HepG2 (cell line): ENCODE results near the gene DCTN4.

Source experiments
- EZH2 ChIP-seq: conservative IDR thresholded peaks from 2 replicates; pipeline ENCODE4 v1.6.1; 2012; ENCODE audit warnings: mild to moderate bottlenecking, low read depth, low read length, moderate library complexity
- ZFP62 ChIP-seq: sonication (generic); formaldehyde crosslinking; IDR thresholded peaks from 2 replicates; pipeline ENCODE4 v1.4.0; 2020; ENCODE audit warnings: missing genetic modification reagents
- ZNF543 ChIP-seq: sonication (generic); formaldehyde crosslinking; IDR thresholded peaks from 2 replicates; pipeline ENCODE4 v1.4.0; 2020; ENCODE audit warnings: mild to moderate bottlenecking, missing genetic modification reagents
- TF ChIP-seq, protein P1 (sequence below), 2 experiments: IDR thresholded peaks; 2 replicates each; pipeline ENCODE4 v1.6.1; 2011 to 2012; ENCODE audit warnings: low read length in 2 of 2, borderline replicate concordance in 1 of 2, low read depth in 1 of 2, mild to moderate bottlenecking in 1 of 2, moderate library complexity in 1 of 2
- TF ChIP-seq, protein P2 (sequence below): IDR thresholded peaks from 2 replicates; pipeline ENCODE4 v1.6.1; 2016; ENCODE audit warnings: low read depth, control low read depth
- TF ChIP-seq, protein P3 (sequence below): sonication (generic); formaldehyde crosslinking; IDR thresholded peaks from 2 replicates; pipeline ENCODE4 v1.4.0; 2020; ENCODE audit warnings: mild to moderate bottlenecking, missing genetic modification reagents

DNA sequence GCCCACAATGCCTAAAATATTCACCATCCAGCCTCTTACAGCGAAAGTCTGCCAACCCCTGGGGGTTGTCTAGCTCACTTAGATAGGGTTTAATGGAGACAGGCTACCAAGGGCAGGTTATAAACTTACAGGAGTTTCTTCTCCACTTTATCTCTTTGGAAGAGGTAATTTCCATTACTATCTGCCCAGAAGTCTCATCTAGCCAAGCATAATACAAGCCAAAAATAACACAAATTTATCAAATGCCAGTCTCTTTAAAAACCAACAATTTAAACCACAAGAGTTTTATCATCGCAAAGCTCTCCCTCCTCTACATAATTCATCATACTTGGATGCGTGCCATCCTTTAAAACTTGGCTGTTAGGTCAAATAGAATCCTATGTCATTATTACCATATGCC, 64.2 kb downstream of the DCTN4 start:
- TF ChIP-seq, protein P1, sequence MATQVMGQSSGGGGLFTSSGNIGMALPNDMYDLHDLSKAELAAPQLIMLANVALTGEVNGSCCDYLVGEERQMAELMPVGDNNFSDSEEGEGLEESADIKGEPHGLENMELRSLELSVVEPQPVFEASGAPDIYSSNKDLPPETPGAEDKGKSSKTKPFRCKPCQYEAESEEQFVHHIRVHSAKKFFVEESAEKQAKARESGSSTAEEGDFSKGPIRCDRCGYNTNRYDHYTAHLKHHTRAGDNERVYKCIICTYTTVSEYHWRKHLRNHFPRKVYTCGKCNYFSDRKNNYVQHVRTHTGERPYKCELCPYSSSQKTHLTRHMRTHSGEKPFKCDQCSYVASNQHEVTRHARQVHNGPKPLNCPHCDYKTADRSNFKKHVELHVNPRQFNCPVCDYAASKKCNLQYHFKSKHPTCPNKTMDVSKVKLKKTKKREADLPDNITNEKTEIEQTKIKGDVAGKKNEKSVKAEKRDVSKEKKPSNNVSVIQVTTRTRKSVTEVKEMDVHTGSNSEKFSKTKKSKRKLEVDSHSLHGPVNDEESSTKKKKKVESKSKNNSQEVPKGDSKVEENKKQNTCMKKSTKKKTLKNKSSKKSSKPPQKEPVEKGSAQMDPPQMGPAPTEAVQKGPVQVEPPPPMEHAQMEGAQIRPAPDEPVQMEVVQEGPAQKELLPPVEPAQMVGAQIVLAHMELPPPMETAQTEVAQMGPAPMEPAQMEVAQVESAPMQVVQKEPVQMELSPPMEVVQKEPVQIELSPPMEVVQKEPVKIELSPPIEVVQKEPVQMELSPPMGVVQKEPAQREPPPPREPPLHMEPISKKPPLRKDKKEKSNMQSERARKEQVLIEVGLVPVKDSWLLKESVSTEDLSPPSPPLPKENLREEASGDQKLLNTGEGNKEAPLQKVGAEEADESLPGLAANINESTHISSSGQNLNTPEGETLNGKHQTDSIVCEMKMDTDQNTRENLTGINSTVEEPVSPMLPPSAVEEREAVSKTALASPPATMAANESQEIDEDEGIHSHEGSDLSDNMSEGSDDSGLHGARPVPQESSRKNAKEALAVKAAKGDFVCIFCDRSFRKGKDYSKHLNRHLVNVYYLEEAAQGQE (IDR thresholded peaks at IDR 0.05; ENCODE audit: borderline replicate concordance in 1 of 2, low read depth in 1 of 2, low read length in 2 of 2), result no peak
- TF ChIP-seq ZNF543 (CRISPR knock-in tag) (no peak), EZH2 (no peak), ZFP62 (no peak)
- TF ChIP-seq, protein P2, sequence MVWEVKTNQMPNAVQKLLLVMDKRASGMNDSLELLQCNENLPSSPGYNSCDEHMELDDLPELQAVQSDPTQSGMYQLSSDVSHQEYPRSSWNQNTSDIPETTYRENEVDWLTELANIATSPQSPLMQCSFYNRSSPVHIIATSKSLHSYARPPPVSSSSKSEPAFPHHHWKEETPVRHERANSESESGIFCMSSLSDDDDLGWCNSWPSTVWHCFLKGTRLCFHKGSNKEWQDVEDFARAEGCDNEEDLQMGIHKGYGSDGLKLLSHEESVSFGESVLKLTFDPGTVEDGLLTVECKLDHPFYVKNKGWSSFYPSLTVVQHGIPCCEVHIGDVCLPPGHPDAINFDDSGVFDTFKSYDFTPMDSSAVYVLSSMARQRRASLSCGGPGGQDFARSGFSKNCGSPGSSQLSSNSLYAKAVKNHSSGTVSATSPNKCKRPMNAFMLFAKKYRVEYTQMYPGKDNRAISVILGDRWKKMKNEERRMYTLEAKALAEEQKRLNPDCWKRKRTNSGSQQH (CRISPR knock-in tag), result no peak
- TF ChIP-seq, protein P3, sequence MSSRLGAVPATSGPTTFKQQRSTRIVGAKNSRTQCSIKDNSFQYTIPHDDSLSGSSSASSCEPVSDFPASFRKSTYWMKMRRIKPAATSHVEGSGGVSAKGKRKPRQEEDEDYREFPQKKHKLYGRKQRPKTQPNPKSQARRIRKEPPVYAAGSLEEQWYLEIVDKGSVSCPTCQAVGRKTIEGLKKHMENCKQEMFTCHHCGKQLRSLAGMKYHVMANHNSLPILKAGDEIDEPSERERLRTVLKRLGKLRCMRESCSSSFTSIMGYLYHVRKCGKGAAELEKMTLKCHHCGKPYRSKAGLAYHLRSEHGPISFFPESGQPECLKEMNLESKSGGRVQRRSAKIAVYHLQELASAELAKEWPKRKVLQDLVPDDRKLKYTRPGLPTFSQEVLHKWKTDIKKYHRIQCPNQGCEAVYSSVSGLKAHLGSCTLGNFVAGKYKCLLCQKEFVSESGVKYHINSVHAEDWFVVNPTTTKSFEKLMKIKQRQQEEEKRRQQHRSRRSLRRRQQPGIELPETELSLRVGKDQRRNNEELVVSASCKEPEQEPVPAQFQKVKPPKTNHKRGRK (CRISPR knock-in tag), result no peak
